ENCODE results near the gene COQ7.

Gene COQ7

GRCh38 chr16:19062706-19063105 is 4.7 kb upstream of the COQ7 start:
- no peak overlapping the region for H3K27ac ChIP-seq (ENCODE audit: poor library complexity, severe bottlenecking)
- no peak for TF ChIP-seq CTCF (IDR thresholded peaks at IDR 0.05; ENCODE audit: poor library complexity, severe bottlenecking)
- H3K4me1 ChIP-seq (ENCODE audit: insufficient read depth, poor library complexity, severe bottlenecking), result no peaks in the 10 kb centered on the region
- no peaks in the 10 kb centered on the region for H3K27me3 ChIP-seq (ENCODE audit: insufficient read depth, poor library complexity, severe bottlenecking)
- H3K9me3 ChIP-seq (ENCODE audit: severe bottlenecking), result no peaks in the 10 kb centered on the region
- DNase-seq (ENCODE audit: low spot score), result no peak
- ATAC-seq (ENCODE audit: low read depth), result no peak
- no peak overlapping the region for H3K4me3 ChIP-seq (ENCODE audit: severe bottlenecking)
- peaks cover 8% of the 10 kb centered on the region; the same call in 1 of the 2 replicates for H3K36me3 ChIP-seq (ENCODE audit: low read depth)

GRCh38 chr16:19066988-19067348 is 446 bp upstream of the COQ7 start:
- no peak for ATAC-seq (ENCODE audit: low read depth)
- H3K36me3 ChIP-seq (ENCODE audit: low read depth), result peaks cover 9% of the 10 kb centered on the region
- H3K4me1 ChIP-seq (ENCODE audit: insufficient read depth, poor library complexity, severe bottlenecking), result peaks cover 5% of the 10 kb centered on the region
- DNase-seq (ENCODE audit: low spot score), result no peak
- no peaks in the 10 kb centered on the region for H3K27me3 ChIP-seq (ENCODE audit: insufficient read depth, poor library complexity, severe bottlenecking)
- H3K9me3 ChIP-seq (ENCODE audit: severe bottlenecking), result no peaks in the 10 kb centered on the region
- H3K27ac ChIP-seq (ENCODE audit: poor library complexity, severe bottlenecking), result peak overlapping the region; percentile 69
- no peak for TF ChIP-seq CTCF (IDR thresholded peaks at IDR 0.05; ENCODE audit: poor library complexity, severe bottlenecking)
- H3K4me3 ChIP-seq (ENCODE audit: severe bottlenecking), result peak overlapping the region; percentile 93

GRCh38 chr16:19068237-19068815 is 912 bp downstream of the COQ7 start:
- no peak for TF ChIP-seq CTCF (IDR thresholded peaks at IDR 0.05; ENCODE audit: poor library complexity, severe bottlenecking)
- peak overlapping the region; percentile 93 for H3K4me3 ChIP-seq (ENCODE audit: severe bottlenecking)
- H3K27me3 ChIP-seq (ENCODE audit: insufficient read depth, poor library complexity, severe bottlenecking), result no peaks in the 10 kb centered on the region
- no peak; the same call in 2 of the 3 replicates for ATAC-seq (ENCODE audit: low read depth)
- H3K9me3 ChIP-seq (ENCODE audit: severe bottlenecking), result no peaks in the 10 kb centered on the region
- peak overlapping the region; percentile 69 for H3K27ac ChIP-seq (ENCODE audit: poor library complexity, severe bottlenecking)
- peaks cover 5% of the 10 kb centered on the region for H3K36me3 ChIP-seq (ENCODE audit: low read depth)
- H3K4me1 ChIP-seq (ENCODE audit: insufficient read depth, poor library complexity, severe bottlenecking), result peaks cover 5% of the 10 kb centered on the region
- no peak for DNase-seq (ENCODE audit: low spot score)

- Histone ChIP-seq H3K27me3 (ENCODE audit: insufficient read depth, poor library complexity, severe bottlenecking) (no peaks in the 10 kb centered on the region), H3K9me3 (ENCODE audit: severe bottlenecking) (no peaks in the 10 kb centered on the region), H3K4me3 (ENCODE audit: severe bottlenecking) (no peak overlapping the region), H3K36me3 (ENCODE audit: low read depth) (peaks cover 24% of the 10 kb centered on the region), H3K27ac (ENCODE audit: poor library complexity, severe bottlenecking) (no peak overlapping the region), H3K4me1 (ENCODE audit: insufficient read depth, poor library complexity, severe bottlenecking) (peaks cover 5% of the 10 kb centered on the region)
- ATAC-seq (ENCODE audit: low read depth), result peak; percentile 34; the same call in 1 of the 3 replicates
- TF ChIP-seq CTCF (IDR thresholded peaks at IDR 0.05; ENCODE audit: poor library complexity, severe bottlenecking), result peak; percentile 77
- DNase-seq (ENCODE audit: low spot score), result no peak
Measured at GRCh38 chr16:19071811-19072777, 4.7 kb downstream of the COQ7 start.

Measured in RWPE2 (cell line).